IPS-18a (cell line): ENCODE data around the gene CHMP4A.

Source experiments
- H3K27ac ChIP-seq: one replicate; pipeline ENCODE4 v1.5.1; 2013; ENCODE audit warnings: low read length
- H3K27me3 ChIP-seq: one replicate; pipeline ENCODE4 v1.6.1; 2013; ENCODE audit warnings: mild to moderate bottlenecking, low read length; ENCODE audit not compliant: control insufficient read depth, insufficient read depth
- H3K36me3 ChIP-seq: one replicate; pipeline ENCODE4 v1.6.1; 2013; ENCODE audit warnings: low read depth, low read length; ENCODE audit not compliant: control insufficient read depth
- H3K4me1 ChIP-seq: one replicate; pipeline ENCODE4 v1.6.1; 2013; ENCODE audit warnings: low read depth, low read length; ENCODE audit not compliant: control insufficient read depth
- H3K4me3 ChIP-seq: one replicate; pipeline ENCODE4 v1.5.1; 2013; ENCODE audit warnings: low read length
- H3K9ac ChIP-seq: one replicate; pipeline ENCODE4 v1.6.1; 2013; ENCODE audit warnings: mild to moderate bottlenecking, low read length, moderate library complexity
- H3K9me3 ChIP-seq: one replicate; pipeline ENCODE4 v1.6.1; 2013; ENCODE audit warnings: low read depth, low read length; ENCODE audit not compliant: control insufficient read depth

Gene CHMP4A

DNA sequence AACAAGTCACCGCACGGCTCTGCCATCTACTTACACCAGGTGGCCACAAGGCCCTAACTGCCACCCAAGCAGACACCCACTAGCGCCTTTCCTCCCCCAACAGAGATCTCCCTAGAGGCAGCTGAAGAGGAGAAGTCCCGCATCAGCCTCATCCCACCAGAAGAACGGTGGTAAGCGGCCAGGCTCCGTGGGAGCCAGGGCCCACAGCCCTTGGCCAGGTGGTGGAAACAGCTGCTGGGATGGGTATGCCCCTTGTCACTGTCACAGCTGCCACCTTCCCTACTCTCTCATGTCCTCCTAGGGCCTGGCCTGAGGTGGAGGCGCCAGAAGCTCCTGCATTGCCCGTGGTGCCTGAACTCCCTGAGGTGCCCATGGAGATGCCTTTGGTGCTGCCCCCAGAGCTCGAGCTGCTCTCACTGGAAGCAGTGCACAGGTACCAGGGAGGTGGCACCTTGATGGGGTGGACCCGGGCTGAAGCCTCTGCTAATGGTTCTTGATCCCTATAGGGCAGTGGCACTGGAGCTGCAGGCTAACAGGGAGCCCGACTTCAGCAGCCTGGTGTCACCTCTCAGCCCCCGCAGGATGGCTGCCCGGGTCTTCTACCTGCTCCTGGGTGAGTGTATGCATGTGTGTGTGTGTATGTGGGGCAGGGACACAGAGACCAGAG, 33.9 kb downstream of the CHMP4A start:
- no peaks in the 10 kb centered on the region for H3K9me3 ChIP-seq
- H3K27ac ChIP-seq: no peak overlapping the region
- no peaks in the 10 kb centered on the region for H3K27me3 ChIP-seq
- H3K4me3 ChIP-seq: no peak overlapping the region
- H3K36me3 ChIP-seq: peaks cover 68% of the 10 kb centered on the region
- H3K4me1 ChIP-seq: no peaks in the 10 kb centered on the region
- no peak overlapping the region for H3K9ac ChIP-seq

DNA sequence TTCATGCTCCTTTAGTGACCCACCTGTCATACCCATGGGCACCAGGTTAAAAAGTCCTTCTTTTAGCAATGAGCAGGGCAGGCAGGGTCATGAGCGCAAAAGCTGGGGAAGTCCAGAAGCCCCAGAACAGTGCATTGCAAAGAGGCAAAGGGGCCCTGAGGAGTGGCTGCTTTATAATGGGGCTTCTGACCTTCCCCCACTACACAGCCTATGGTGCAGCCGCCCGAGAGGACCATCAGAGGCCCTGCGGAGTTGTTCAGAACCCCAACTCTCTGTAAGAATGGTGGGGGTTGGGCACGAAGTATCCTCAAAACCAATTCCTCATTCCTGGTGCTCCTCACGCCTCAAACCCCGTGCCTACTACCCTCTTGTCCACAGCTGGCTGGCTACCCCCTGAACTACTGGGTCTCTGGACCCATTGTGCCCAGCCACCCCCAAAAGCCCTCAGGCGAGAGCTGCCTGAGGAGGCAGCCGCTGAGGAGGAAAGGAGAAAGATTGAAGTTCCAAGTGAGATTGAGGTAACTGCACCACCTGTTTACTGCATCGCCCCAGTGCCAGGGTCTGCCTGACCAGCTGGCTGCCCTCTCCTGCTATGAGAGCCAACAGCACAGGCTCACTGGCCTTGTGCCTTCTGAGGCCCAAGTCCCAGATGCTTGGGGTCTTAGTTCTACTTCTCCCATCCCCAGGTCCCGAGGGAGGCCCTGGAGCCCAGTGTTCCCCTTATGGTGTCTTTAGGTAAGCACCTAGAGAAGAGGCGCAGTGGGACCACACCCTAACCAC, 34.7 kb downstream of the CHMP4A start:
- H3K4me3 ChIP-seq: no peak overlapping the region
- H3K27me3 ChIP-seq: no peaks in the 10 kb centered on the region
- no peak overlapping the region for H3K9ac ChIP-seq
- no peaks in the 10 kb centered on the region for H3K4me1 ChIP-seq
- no peak overlapping the region for H3K27ac ChIP-seq
- peaks cover 62% of the 10 kb centered on the region for H3K36me3 ChIP-seq
- H3K9me3 ChIP-seq: no peaks in the 10 kb centered on the region

DNA sequence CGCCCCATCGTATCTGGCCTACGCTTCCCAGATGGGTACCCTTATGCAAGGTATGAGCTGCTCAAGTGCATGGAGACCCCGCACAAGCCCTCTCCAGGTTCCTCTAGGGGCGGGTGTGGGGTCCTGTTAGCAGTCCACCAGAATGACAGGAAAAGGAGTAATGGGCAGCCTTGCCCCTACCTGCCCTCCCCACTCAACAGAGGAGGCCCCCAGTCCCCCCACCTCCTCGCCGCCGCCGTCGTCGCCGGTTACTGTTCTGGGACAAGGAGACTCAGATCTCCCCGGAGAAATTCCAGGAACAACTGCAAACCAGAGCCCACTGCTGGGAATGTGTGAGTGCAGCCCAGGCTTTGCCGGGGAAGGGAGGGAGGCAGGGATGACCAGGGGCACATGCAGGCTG, 35.4 kb downstream of the CHMP4A start:
- Histone ChIP-seq H3K9ac (no peak overlapping the region), H3K36me3 (peaks cover 55% of the 10 kb centered on the region), H3K4me1 (no peaks in the 10 kb centered on the region), H3K4me3 (no peak overlapping the region), H3K27me3 (no peaks in the 10 kb centered on the region), H3K27ac (no peak overlapping the region), H3K9me3 (no peaks in the 10 kb centered on the region)

DNA sequence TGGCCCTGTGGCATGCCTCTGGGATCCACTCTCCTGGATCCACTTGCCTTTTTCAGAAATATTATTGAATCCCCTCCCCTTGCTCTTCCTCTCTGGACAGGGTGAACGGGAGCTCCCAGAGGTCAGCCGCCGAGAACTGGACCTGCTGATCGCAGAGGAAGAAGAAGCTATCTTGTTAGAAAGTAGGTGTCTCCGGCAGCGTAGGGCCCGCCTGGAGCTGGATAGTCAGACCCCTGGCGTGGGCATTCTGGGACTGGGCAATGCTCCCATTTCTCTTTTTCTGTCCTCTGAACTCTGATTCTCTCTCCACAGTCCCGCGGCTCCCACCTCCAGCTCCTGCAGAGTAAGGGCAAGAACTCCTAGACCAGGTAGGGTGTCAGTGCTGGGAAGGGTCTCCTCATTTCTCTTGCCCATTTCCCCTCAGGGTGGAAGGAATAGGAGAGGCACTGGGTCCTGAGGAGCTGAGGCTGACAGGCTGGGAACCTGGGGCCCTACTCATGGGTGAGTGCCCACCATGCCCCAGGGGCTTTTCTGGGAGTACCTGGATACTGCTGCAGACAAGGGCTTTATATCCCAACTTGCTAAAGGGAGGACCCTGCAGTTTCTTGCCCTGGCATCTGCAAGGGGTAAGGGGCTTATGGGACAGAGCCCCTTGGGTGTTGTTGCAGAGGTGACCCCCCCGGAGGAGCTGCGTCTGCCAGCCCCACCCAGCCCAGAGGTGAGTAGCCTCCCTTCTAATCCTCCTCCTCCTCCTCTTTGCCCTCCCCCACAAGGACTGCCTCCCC, 36.1 kb downstream of the CHMP4A start:
- no peak overlapping the region for H3K9ac ChIP-seq
- no peak overlapping the region for H3K4me3 ChIP-seq
- H3K36me3 ChIP-seq: peaks cover 48% of the 10 kb centered on the region
- no peaks in the 10 kb centered on the region for H3K9me3 ChIP-seq
- H3K27ac ChIP-seq: no peak overlapping the region
- no peaks in the 10 kb centered on the region for H3K27me3 ChIP-seq
- H3K4me1 ChIP-seq: peaks cover 3% of the 10 kb centered on the region

DNA sequence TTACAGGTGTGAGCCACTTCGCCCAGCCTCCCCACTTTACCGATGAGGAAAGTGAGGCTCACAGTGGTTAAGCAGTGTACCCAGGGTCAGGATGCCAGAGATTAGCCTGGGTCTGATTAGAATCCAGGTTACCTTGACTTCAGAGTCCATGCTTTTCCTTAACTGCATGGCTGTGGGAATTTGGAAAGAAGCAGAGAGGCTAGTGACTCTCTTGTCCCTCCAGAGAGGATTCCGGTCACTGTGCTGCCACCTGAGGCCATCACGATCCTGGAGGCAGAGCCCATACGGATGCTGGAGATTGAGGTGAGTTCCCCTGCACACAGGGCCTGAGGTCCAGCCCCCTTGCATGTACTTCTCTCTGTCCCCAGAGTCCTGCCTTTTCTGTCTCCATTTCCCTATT, 36.7 kb downstream of the CHMP4A start:
- Histone ChIP-seq H3K4me3 (no peak overlapping the region), H3K27ac (no peak overlapping the region), H3K4me1 (peaks cover 5% of the 10 kb centered on the region), H3K9ac (no peak overlapping the region), H3K9me3 (no peaks in the 10 kb centered on the region), H3K36me3 (peaks cover 43% of the 10 kb centered on the region), H3K27me3 (no peaks in the 10 kb centered on the region)

DNA sequence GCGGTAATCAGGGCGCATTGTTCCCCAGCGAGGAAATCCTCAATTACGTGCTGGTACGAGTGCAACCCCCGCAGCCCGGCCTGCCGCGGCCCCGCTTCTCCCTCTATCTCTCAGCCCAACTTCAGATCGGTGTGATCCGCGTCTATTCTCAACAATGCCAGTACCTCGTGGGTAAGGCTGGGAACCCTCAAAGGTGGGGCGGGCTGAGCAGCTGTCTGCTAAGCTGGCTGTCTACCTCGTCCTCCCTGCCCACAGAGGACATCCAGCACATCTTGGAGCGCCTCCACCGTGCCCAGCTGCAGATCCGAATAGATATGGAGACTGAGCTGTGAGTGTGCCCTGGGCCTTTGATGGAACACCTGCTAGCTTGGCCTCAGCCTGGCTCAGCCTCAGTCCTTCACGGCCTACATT, 40.4 kb downstream of the CHMP4A start:
- Histone ChIP-seq H3K4me1 (peaks cover 5% of the 10 kb centered on the region), H3K27me3 (no peaks in the 10 kb centered on the region), H3K9ac (no peak overlapping the region), H3K4me3 (peak overlapping the region; percentile 57), H3K27ac (no peak overlapping the region), H3K36me3 (peaks cover 8% of the 10 kb centered on the region), H3K9me3 (no peaks in the 10 kb centered on the region)

DNA sequence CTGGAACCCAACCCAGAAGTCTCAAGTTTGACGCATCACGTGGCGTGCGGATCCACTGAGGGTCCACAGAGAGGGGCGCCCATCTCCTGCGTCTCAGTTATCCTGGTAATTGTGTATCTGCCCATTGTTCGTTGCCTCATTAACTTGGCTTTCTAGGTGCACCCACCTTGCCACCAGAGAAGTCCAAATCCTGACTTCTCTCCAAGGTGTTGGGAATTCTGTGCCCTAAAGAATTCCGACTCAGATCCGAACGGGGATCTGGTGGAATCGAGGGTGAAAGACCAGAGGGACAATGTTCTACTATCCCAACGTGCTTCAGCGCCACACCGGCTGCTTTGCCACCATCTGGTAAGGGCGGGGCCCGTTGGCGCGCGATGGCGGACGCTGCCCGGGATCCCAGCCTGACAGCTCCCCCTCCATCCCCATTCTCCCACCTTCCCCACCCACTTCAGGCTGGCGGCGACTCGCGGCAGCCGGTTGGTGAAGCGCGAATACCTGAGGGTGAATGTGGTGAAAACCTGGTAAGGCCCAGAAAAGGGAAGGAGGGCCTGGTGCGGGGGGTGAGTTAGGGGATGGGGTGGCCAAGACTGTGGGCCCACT, 40.9 kb downstream of the CHMP4A start:
- peak overlapping the region; percentile 16 for H3K9ac ChIP-seq
- H3K4me3 ChIP-seq: peak overlapping the region; percentile 57
- H3K36me3 ChIP-seq: peaks cover 4% of the 10 kb centered on the region
- H3K9me3 ChIP-seq: no peaks in the 10 kb centered on the region
- no peak overlapping the region for H3K27ac ChIP-seq
- peaks cover 5% of the 10 kb centered on the region for H3K4me1 ChIP-seq
- H3K27me3 ChIP-seq: no peaks in the 10 kb centered on the region

DNA sequence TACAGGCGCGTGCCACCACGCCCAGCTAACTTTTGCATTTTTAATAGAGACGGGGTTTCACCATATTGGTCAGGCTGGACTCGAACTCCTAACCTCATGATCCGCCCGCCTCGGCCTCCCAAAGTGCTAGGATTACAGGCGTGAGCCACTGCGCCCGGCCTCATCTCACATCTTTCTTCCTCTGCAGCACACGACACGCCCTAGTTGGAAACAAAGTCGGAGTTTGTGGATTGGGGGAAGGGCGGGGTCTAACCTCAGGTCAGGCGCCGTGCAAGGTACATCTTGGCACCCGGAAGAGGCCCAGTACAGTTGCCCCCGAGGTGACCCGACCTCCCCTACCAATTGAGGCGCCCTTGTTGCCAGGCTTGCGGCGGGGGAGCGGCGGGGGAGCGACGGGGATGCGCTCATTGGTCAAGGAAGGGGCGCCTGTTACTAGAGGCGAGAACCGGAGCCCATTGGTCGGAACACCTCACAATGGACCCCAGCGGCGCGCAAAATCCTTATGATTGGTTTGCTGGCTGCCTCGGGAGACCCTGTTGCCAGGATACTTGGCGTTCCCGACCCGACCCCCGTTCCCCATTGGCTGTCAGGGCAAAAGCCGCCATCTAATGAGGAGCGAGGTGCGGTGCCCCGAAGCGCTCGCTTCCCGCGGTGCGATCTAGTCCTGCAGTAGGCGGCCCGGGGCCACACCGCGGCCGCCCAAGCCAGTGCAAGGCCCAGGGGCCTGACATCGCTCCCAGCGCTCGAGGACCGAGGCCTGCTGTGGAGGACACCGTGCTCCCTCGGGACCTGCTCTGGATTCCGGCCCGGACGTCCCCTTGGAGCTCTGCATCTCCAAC, 41.6 kb downstream of the CHMP4A start, which contains the start of gene REC8:
REC8 (plus strand) TSS at position 659 of the 839 bp plus-strand sequence. CDS start 473 bp downstream, outside the sequence.
- Histone ChIP-seq H3K27ac (no peak within 1 kb of the TSS), H3K4me1 (peaks cover 5% of the 10 kb centered on the region), H3K4me3 (peak within 1 kb of the TSS; percentile 57), H3K36me3 (peaks cover 3% of the 10 kb centered on the region), H3K9me3 (no peaks in the 10 kb centered on the region), H3K27me3 (no peaks in the 10 kb centered on the region), H3K9ac (peak within 1 kb of the TSS; percentile 16)

DNA sequence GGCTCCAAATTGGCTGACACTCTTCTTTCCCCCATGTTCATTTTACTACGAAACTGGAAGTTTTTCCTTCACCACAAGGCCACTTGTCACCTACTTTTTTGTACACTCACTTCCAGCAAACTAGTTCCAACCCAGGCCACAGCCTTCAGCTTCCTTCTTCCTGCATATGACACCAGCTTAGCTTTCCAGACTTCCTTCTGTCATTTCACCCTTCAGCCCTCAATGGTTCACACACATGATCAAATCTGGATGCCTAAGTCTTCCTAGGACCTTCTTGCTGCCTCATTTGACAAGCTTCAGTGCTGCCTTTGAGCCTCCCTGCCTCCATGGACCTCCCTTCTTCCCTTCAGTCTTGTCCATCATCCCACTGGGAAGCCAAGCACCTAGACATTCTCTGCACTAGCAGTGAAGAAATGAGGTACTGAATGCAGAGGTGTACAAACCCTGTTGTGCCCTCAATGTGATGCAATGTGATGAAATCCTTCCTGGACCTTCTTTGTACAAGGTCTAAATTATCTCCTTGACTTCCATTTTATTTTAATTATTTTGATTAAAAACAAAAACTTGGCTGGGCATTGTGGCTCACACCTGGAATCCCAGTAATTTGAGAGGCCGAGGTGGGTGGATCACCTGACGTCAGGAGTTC, 45.7 kb downstream of the CHMP4A start:
- Histone ChIP-seq H3K4me1 (peaks cover 5% of the 10 kb centered on the region), H3K36me3 (peaks cover 7% of the 10 kb centered on the region), H3K27ac (no peak overlapping the region)

DNA sequence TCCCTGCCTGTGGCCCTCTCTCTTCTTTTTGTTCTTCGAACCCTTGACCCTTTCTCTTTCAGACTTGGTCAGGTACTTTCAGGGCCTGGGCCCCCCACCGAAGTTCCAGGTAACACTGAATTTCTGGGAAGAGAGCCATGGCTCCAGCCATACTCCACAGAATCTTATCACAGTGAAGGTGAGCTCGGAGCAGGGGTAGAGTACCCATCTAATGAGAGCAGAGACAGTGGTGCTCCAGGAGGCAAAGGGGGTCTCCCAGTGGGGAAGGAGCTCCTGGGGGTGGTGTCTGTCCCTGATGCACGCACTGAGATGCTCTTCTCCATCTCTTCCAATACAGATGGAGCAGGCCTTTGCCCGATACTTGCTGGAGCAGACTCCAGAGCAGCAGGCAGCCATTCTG, 47.5 kb downstream of the CHMP4A start:
- H3K9ac ChIP-seq: no peak overlapping the region
- no peaks in the 10 kb centered on the region for H3K9me3 ChIP-seq
- no peak overlapping the region for H3K27ac ChIP-seq
- peaks cover 8% of the 10 kb centered on the region for H3K36me3 ChIP-seq
- H3K4me1 ChIP-seq: peaks cover 5% of the 10 kb centered on the region
- no peak overlapping the region for H3K4me3 ChIP-seq
- no peaks in the 10 kb centered on the region for H3K27me3 ChIP-seq

More for the DNA sequence above, 45.7 kb downstream of the CHMP4A start:
- Histone ChIP-seq H3K27me3 (no peaks in the 10 kb centered on the region), H3K4me3 (no peak overlapping the region), H3K9ac (no peak overlapping the region), H3K9me3 (no peaks in the 10 kb centered on the region)
